ENCODE measurements around the gene MARCO. TPM values are rescaled to one million over a fixed set of nuclear protein-coding genes. Genes with fewer than 3 reads are reported as not detected.

Gene MARCO
- total RNA-seq, 1 donor from 2014 or later: not detected

- peaks cover 41% of the 10 kb centered on the region for H3K27me3 Mint-ChIP-seq (ENCODE audit: low read depth, unreplicated experiment)
- H3K4me3 ChIP-seq (ENCODE audit: insufficient read depth, low read depth, low read length): no peak overlapping the region
- no peak for TF ChIP-seq CTCF (IDR thresholded peaks at IDR 0.05; ENCODE audit: insufficient read depth, low read depth, low read length)
- no peak for TF ChIP-seq EZH2 (IDR thresholded peaks at IDR 0.05; ENCODE audit: insufficient read depth, low read length)
- H3K27ac ChIP-seq (ENCODE audit: low read depth, low read length): no peak overlapping the region
- no peak overlapping the region for H3K4me3 Mint-ChIP-seq (ENCODE audit: unreplicated experiment)
- H3K9me3 Mint-ChIP-seq (ENCODE audit: unreplicated experiment): peaks cover 5% of the 10 kb centered on the region
- no peak overlapping the region for H3K4me2 ChIP-seq (ENCODE audit: low read length)
- no peaks in the 10 kb centered on the region for H4K20me1 ChIP-seq (ENCODE audit: insufficient read depth, low read length)
- no peak for FAIRE-seq
- H3K27me3 ChIP-seq (ENCODE audit: insufficient read depth, low read length): no peaks in the 10 kb centered on the region
- peaks cover 25% of the 10 kb centered on the region for H3K4me1 Mint-ChIP-seq (ENCODE audit: low read depth, unreplicated experiment)
- H2AFZ ChIP-seq (ENCODE audit: low read depth, low read length): no peak overlapping the region
- H3K9me3 ChIP-seq (ENCODE audit: insufficient read depth, low read depth, low read length): no peaks in the 10 kb centered on the region
- H3K36me3 ChIP-seq (ENCODE audit: insufficient read depth, low read length): no peaks in the 10 kb centered on the region
- H3K36me3 Mint-ChIP-seq (ENCODE audit: low read depth, unreplicated experiment): no peaks in the 10 kb centered on the region
- no peak overlapping the region for H3K9ac ChIP-seq (ENCODE audit: low read length)
- no peak overlapping the region for H3K27ac Mint-ChIP-seq (ENCODE audit: unreplicated experiment)
- no peak for DNase-seq (ENCODE audit: low read depth)
- no peaks in the 10 kb centered on the region for H3K79me2 ChIP-seq (ENCODE audit: insufficient read depth, low read length)
- H3K4me1 ChIP-seq (ENCODE audit: insufficient read depth, low read length): no peaks in the 10 kb centered on the region
Observed at GRCh38 chr2:118970396-118971135, 28.6 kb downstream of the MARCO start.

- no peaks in the 10 kb centered on the region for H3K79me2 ChIP-seq (ENCODE audit: insufficient read depth, low read length)
- H3K9ac ChIP-seq (ENCODE audit: low read length): no peak overlapping the region
- no peak overlapping the region for H3K4me3 ChIP-seq (ENCODE audit: insufficient read depth, low read depth, low read length)
- peaks cover 8% of the 10 kb centered on the region for H3K9me3 Mint-ChIP-seq (ENCODE audit: unreplicated experiment)
- no peak for DNase-seq (ENCODE audit: low read depth)
- H3K27me3 Mint-ChIP-seq (ENCODE audit: low read depth, unreplicated experiment): peaks cover 48% of the 10 kb centered on the region
- peak overlapping the region; percentile 23 for H3K27ac Mint-ChIP-seq (ENCODE audit: unreplicated experiment)
- no peaks in the 10 kb centered on the region for H3K27me3 ChIP-seq (ENCODE audit: insufficient read depth, low read length)
- no peak overlapping the region for H2AFZ ChIP-seq (ENCODE audit: low read depth, low read length)
- no peaks in the 10 kb centered on the region for H3K36me3 ChIP-seq (ENCODE audit: insufficient read depth, low read length)
- TF ChIP-seq CTCF (IDR thresholded peaks at IDR 0.05; ENCODE audit: insufficient read depth, low read depth, low read length) (no peak), EZH2 (IDR thresholded peaks at IDR 0.05; ENCODE audit: insufficient read depth, low read length) (no peak)
- no peak overlapping the region for H3K4me3 Mint-ChIP-seq (ENCODE audit: unreplicated experiment)
- H4K20me1 ChIP-seq (ENCODE audit: insufficient read depth, low read length): no peaks in the 10 kb centered on the region
- peaks cover 25% of the 10 kb centered on the region for H3K4me1 Mint-ChIP-seq (ENCODE audit: low read depth, unreplicated experiment)
- H3K36me3 Mint-ChIP-seq (ENCODE audit: low read depth, unreplicated experiment): no peaks in the 10 kb centered on the region
- no peaks in the 10 kb centered on the region for H3K9me3 ChIP-seq (ENCODE audit: insufficient read depth, low read depth, low read length)
- no peak overlapping the region for H3K4me2 ChIP-seq (ENCODE audit: low read length)
- no peak for FAIRE-seq
- H3K27ac ChIP-seq (ENCODE audit: low read depth, low read length): no peak overlapping the region
- H3K4me1 ChIP-seq (ENCODE audit: insufficient read depth, low read length): no peaks in the 10 kb centered on the region
Observed at GRCh38 chr2:118971245-118972122, 29.5 kb downstream of the MARCO start.

Measured in astrocyte (in vitro differentiated cells and primary cell).